GM12878 (cell line): ENCODE measurements around the gene LACTBL1. TPM values are rescaled to one million over a fixed set of nuclear protein-coding genes. Genes with fewer than 3 reads are reported as not detected.
"Not testable (repeated sequence)": the region's sequence is repeated elsewhere in the genome, so short reads cannot be mapped to it uniquely, and the experiment has no call there.

Experiments
- ATAC-seq: fragments of 200-7000 bp; cut with Tn5 transposase; 3 replicates; pipeline ENCODE4 v1.9.1; 2020; ENCODE audit warnings: mild to moderate bottlenecking, moderate library complexity
- BruUV-seq: library from RNA; stranded (reverse); fragments of 400-500 nt; replicated peaks from 2 replicates; lab custom pipeline; 2021; lab: Mats Ljungman, UMichigan
- CTCF ChIA-PET: fragments of 300-600 bp; sonication (Branson Sonifier 250); formaldehyde crosslinking; extraction: SDS; loops from one replicate; lab custom pipeline; 2021; ENCODE audit warnings: inconsistent platforms; lab: Yijun Ruan, JAX
- POLR2A ChIA-PET: fragments of 350-600 bp; formaldehyde crosslinking; extraction: SDS; loops from one replicate; lab custom pipeline; 2021; ENCODE audit warnings: inconsistent platforms; lab: Charles Lee
- RAD21 ChIA-PET: fragments of 300-600 bp; sonication (Branson Sonifier 250); formaldehyde crosslinking; loops from one replicate; lab custom pipeline; 2023; ENCODE audit warnings: antibody characterized with exemption; ENCODE audit not compliant: unreplicated experiment; lab: Charles Lee
- SMC1A ChIA-PET: fragments of 300-600 bp; sonication (Branson Sonifier 250); formaldehyde crosslinking; loops from one replicate; lab custom pipeline; 2023; ENCODE audit not compliant: unreplicated experiment, uncharacterized antibody; lab: Charles Lee
- DNase-seq: peaks from one replicate; pipeline ENCODE4 v3.0.0-alpha.2; 2011; ENCODE audit warnings: low read depth, low spot score
- FAIRE-seq: peaks from 3 replicates; lab custom pipeline; 2011; peaks lifted over from hg19 to GRCh38; lab: Jason Lieb, UNC
- H2AFZ ChIP-seq: 2 replicates; pipeline ENCODE4 v1.6.0; 2011; ENCODE audit warnings: low read depth, low read length, control low read depth; ENCODE audit not compliant: control insufficient read depth
- H3K27ac ChIP-seq: 2 replicates; pipeline ENCODE4 v1.5.1; 2011; ENCODE audit warnings: control low read depth; ENCODE audit not compliant: control insufficient read depth, insufficient read depth
- H3K27me3 ChIP-seq, 2 experiments: replicated peaks in 1 of 2; 2 replicates each; pipeline versions ENCODE4 v1.6.0 to v1.6.1; 2011; ENCODE audit warnings: low read length in 1 of 2; ENCODE audit not compliant: control insufficient read depth in 2 of 2, insufficient read depth in 2 of 2
- H3K36me3 ChIP-seq, 2 experiments: 2 replicates each; pipeline ENCODE4 v1.5.1; 2011; ENCODE audit warnings: low read length in 1 of 2; ENCODE audit not compliant: control insufficient read depth in 2 of 2, insufficient read depth in 2 of 2
- H3K4me1 ChIP-seq: 2 replicates; pipeline ENCODE4 v1.6.1; 2011; ENCODE audit warnings: mild to moderate bottlenecking, low read length, moderate library complexity, mixed read lengths; ENCODE audit not compliant: control insufficient read depth, insufficient read depth
- H3K4me2 ChIP-seq: 2 replicates; pipeline ENCODE4 v1.6.0; 2011; ENCODE audit warnings: control low read depth; ENCODE audit not compliant: control insufficient read depth, insufficient read depth
- H3K4me3 ChIP-seq: fragments of 200-600 bp; sonication (generic); 2 replicates; pipeline ENCODE4 v1.5.1; 2016
- H3K79me2 ChIP-seq: 2 replicates; pipeline ENCODE4 v1.6.0; 2011; ENCODE audit warnings: low read length; ENCODE audit not compliant: control insufficient read depth, insufficient read depth
- H3K9ac ChIP-seq: 2 replicates; pipeline ENCODE4 v1.8.0; 2011; ENCODE audit warnings: low read length, control low read depth, mixed read lengths; ENCODE audit not compliant: control insufficient read depth, insufficient read depth
- H3K9me3 ChIP-seq: replicated peaks from 3 replicates; pipeline ENCODE4 v1.5.1; 2011; ENCODE audit warnings: mild to moderate bottlenecking, low read length; ENCODE audit not compliant: control insufficient read depth, insufficient read depth
- H4K20me1 ChIP-seq: 2 replicates; pipeline ENCODE4 v1.6.0; 2011; ENCODE audit not compliant: control insufficient read depth, insufficient read depth
- HCFC1 ChIP-seq: fragments of 150-350 bp; IDR thresholded peaks from 2 replicates; pipeline ENCODE4 v1.6.1; 2014; ENCODE audit warnings: low read length
- NFIC ChIP-seq: IDR thresholded peaks from 2 replicates; pipeline ENCODE4 v1.6.1; 2012; ENCODE audit warnings: low read depth, mild to moderate bottlenecking, inconsistent platforms, low read length, moderate library complexity
- POLR2AphosphoS5 ChIP-seq: IDR thresholded peaks from 2 replicates; pipeline ENCODE4 v1.6.1; 2011; ENCODE audit warnings: mild to moderate bottlenecking, low read length, inconsistent platforms
- SP1 ChIP-seq: IDR thresholded peaks from one replicate; pipeline ENCODE4 v1.6.1; 2011; ENCODE audit warnings: low read depth, low read length
- WGBS: methylation state at CpG from one replicate; pipeline ENCODE4 v1.1.6; 2016; ENCODE audit warnings: low lambda C conversion rate; ENCODE audit not compliant: insufficient replicate concordance, insufficient coverage; ENCODE audit errors: missing lambda C conversion rate; 5-methylcytosine and 5-hydroxymethylcytosine counted together
- in situ Hi-C: fragments of 300-500 bp; cut with MboI; formaldehyde crosslinking; loops from 9 replicates; pipeline ENCODE4 v1.14.3; 2018; ENCODE audit warnings: mixed read lengths
- intact Hi-C: fragments of 100-400 bp; cut with micrococcal nuclease; formaldehyde crosslinking; loops from one replicate; pipeline ENCODE4 v1.14.2; 2022; ENCODE audit not compliant: unreplicated experiment
- polyA plus RNA-seq, 11 experiments: library from polyadenylated mRNA; depleted of rRNA in 4 of 11; unstranded in 6 of 11; stranded (reverse) in 5 of 11; fragments of >200 nt; fragmentation: Nextera tagmentation in 4 of 11; fragmentation: Illumina TruSeq in 1 of 11; extraction: Ambion mirVana in 4 of 11; extraction: Trizol in 1 of 11; gene quantifications; 1 replicate in 1 of 11; 2 replicates in 10 of 11; pipeline versions ENCODE4 v1.2.1 to v1.2.3, GENCODE V29; 2011 to 2016; ENCODE audit warnings: inconsistent platforms in 2 of 11, missing spikeins in 2 of 11, low read depth in 1 of 11
- total RNA-seq, 4 experiments: library from RNA; depleted of rRNA in 3 of 4; stranded (reverse); fragments of >200 nt in 3 of 4; fragmentation: Illumina TruSeq in 1 of 4; extraction: Trizol in 1 of 4; gene quantifications; 2 replicates each; pipeline versions ENCODE4 v1.2.1 to v1.2.3, GENCODE V29; 2013 to 2021
- TF ChIP-seq, protein P1 (sequence below): IDR thresholded peaks from 2 replicates; pipeline ENCODE4 v1.6.1; 2011; ENCODE audit warnings: low read depth, low read length, improper control_type of control experiment, borderline replicate concordance
- TF ChIP-seq, protein P2 (sequence below): IDR thresholded peaks from 2 replicates; pipeline ENCODE4 v1.6.1; 2012; ENCODE audit warnings: low read depth, low read length, improper control_type of control experiment
- TF ChIP-seq, protein P3 (sequence below): IDR thresholded peaks from 2 replicates; pipeline ENCODE4 v1.6.1; 2011; ENCODE audit warnings: low read depth, mild to moderate bottlenecking, low read length, moderate library complexity, borderline replicate concordance; ENCODE audit errors: extremely low read depth

LACTBL1 gene
- total and polyA plus RNA-seq, 10 of the 15 experiments (the other 5 are each of a cell fraction or from before 2014, with no cell fraction given): 0.08 TPM; not detected in 9

DNA sequence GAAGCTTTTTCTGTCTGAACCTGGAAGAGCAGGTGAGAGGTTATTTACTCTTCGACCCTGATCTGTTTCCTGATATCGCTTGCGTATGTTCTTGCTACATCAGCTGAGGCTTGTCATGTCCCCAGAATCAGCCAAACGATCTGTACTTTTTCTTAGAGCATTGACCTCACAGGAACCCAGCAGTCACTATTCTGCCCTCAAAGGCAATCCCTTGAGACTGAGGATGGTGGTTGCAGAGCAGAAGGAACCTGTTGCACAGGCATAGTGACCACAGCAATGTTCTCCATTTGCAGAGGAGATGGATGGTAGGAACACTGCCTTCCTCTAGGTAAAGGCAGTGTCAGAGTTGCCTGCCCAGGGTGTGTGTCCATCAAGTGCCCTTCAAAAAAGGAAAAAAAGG, 11.3 kb upstream of the LACTBL1 start:
- Histone ChIP-seq H3K9ac (no peak overlapping the region), H3K79me2 (no peaks in the 10 kb centered on the region), H3K36me3 (no peaks in the 10 kb centered on the region), H4K20me1 (no peaks in the 10 kb centered on the region), H3K4me3 (no peak overlapping the region), H3K4me1 (no peaks in the 10 kb centered on the region), H3K4me2 (no peak overlapping the region), H3K9me3 (no peaks in the 10 kb centered on the region), H2AFZ (no peak overlapping the region), H3K27ac (no peak overlapping the region), H3K27me3 (no peaks in the 10 kb centered on the region)
- intact Hi-C loops: no loop called here
- WGBS: 51% methylated on average over 4 of the region's 4 CpGs
- CTCF ChIA-PET: interaction anchor here (15.3 kb wide), 1 partner anchor 201 kb away, joined by 114 read pairs; no protein-coding TSS in a partner anchor
- TF ChIP-seq, protein P1, sequence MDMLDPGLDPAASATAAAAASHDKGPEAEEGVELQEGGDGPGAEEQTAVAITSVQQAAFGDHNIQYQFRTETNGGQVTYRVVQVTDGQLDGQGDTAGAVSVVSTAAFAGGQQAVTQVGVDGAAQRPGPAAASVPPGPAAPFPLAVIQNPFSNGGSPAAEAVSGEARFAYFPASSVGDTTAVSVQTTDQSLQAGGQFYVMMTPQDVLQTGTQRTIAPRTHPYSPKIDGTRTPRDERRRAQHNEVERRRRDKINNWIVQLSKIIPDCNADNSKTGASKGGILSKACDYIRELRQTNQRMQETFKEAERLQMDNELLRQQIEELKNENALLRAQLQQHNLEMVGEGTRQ: no peak
- TF ChIP-seq, protein P2, sequence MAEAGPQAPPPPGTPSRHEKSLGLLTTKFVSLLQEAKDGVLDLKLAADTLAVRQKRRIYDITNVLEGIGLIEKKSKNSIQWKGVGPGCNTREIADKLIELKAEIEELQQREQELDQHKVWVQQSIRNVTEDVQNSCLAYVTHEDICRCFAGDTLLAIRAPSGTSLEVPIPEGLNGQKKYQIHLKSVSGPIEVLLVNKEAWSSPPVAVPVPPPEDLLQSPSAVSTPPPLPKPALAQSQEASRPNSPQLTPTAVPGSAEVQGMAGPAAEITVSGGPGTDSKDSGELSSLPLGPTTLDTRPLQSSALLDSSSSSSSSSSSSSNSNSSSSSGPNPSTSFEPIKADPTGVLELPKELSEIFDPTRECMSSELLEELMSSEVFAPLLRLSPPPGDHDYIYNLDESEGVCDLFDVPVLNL: no peak
- no peak for TF ChIP-seq POLR2AphosphoS5
- TF ChIP-seq, protein P3, sequence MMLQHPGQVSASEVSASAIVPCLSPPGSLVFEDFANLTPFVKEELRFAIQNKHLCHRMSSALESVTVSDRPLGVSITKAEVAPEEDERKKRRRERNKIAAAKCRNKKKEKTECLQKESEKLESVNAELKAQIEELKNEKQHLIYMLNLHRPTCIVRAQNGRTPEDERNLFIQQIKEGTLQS: no peak
- TF ChIP-seq SP1: no peak
- no peak for TF ChIP-seq NFIC
- TF ChIP-seq HCFC1: no peak
- BruUV-seq: no TSS peak
- in situ Hi-C loops: no loop called here
- DNase-seq (no peak), ATAC-seq (no peak), FAIRE-seq (no peak)
- SMC1A ChIA-PET: interaction anchor here (1.1 kb wide), 1 partner anchor 200 kb away, joined by 3 read pairs; no protein-coding TSS in a partner anchor
- RAD21 ChIA-PET: interaction anchor here (0.9 to 1.7 kb wide), 2 partner anchors 200 to 201 kb away, joined by 4 to 5 read pairs; no protein-coding TSS in a partner anchor
- POLR2A ChIA-PET: no interaction called here

DNA sequence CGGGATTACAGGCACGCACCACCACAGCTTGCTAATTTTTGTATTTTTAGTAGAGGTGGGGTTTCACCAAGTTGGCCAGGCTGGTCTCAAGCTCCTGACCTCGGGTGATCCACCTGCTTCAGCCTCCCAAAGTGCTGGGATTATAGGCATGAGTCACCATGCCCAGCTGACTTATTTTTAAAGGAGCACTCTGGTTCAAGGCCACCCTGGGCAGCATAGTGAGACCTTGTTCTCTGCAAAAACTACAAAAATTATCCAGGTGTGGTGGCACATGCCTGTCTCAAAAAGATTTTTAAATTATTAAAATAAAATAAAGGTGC, 7.8 kb upstream of the LACTBL1 start:
- ChIA-PET RAD21 (interaction anchor here (1.6 kb wide), 1 partner anchor 119 kb away, joined by 6 read pairs; no protein-coding TSS in a partner anchor), CTCF (interaction anchor here (15.3 kb wide), 1 partner anchor 204 kb away, joined by 114 read pairs; no protein-coding TSS in a partner anchor), SMC1A (interaction anchor here (2.1 kb wide), 1 partner anchor 204 kb away, joined by 14 read pairs; no protein-coding TSS in a partner anchor)
- in situ Hi-C loops, H2AFZ ChIP-seq, H3K27ac ChIP-seq, POLR2A ChIA-PET, H3K9me3 ChIP-seq, H4K20me1 ChIP-seq, H3K9ac ChIP-seq, BruUV-seq, ATAC-seq, H3K27me3 ChIP-seq, DNase-seq, H3K36me3 ChIP-seq, H3K4me3 ChIP-seq, H3K4me1 ChIP-seq, H3K4me2 ChIP-seq, FAIRE-seq, H3K79me2 ChIP-seq, intact Hi-C loops: not testable (repeated sequence)
- 33% methylated on average over 3 of the region's 3 CpGs for WGBS
